Bronchial epithelial cell (primary cell): ENCODE results near the gene EEF2. TPM values are rescaled to one million over a fixed set of nuclear protein-coding genes. Genes with fewer than 3 reads are reported as not detected.
A peak's percentile ranks its signal among the peaks of the same experiment; 100 is the strongest.

ENCODE experiments used
- DNase-seq: peaks from one replicate; pipeline ENCODE4 v3.0.0-alpha.2; 2010; ENCODE audit warnings: low read depth
- FAIRE-seq: peaks from 2 replicates; lab custom pipeline; 2011; peaks lifted over from hg19 to GRCh38; lab: Jason Lieb, UNC
- H3K27me3 ChIP-seq: 2 replicates; pipeline ENCODE4 v1.5.1; 2011; ENCODE audit warnings: low read length; ENCODE audit not compliant: control insufficient read depth, insufficient read depth
- H3K36me3 ChIP-seq: 2 replicates; pipeline ENCODE4 v1.5.1; 2011; ENCODE audit warnings: low read length; ENCODE audit not compliant: control insufficient read depth, insufficient read depth
- H3K4me3 ChIP-seq: 2 replicates; pipeline ENCODE4 v1.5.1; 2011; ENCODE audit warnings: mild to moderate bottlenecking, low read depth, low read length, control low read depth
- CTCF ChIP-seq: IDR thresholded peaks from 2 replicates; pipeline ENCODE4 v1.5.1; 2011; ENCODE audit warnings: mild to moderate bottlenecking, moderate library complexity, low read length, control low read depth, inconsistent platforms; ENCODE audit not compliant: insufficient read depth, severe bottlenecking
- total RNA-seq: library from RNA; depleted of rRNA; stranded (reverse); fragments of >200 nt; gene quantifications from 2 replicates; pipeline ENCODE4 v1.2.1, GENCODE V29; 2014

EEF2 gene
- total RNA-seq, 1 donor from 2014 or later: 4,680 TPM

DNA sequence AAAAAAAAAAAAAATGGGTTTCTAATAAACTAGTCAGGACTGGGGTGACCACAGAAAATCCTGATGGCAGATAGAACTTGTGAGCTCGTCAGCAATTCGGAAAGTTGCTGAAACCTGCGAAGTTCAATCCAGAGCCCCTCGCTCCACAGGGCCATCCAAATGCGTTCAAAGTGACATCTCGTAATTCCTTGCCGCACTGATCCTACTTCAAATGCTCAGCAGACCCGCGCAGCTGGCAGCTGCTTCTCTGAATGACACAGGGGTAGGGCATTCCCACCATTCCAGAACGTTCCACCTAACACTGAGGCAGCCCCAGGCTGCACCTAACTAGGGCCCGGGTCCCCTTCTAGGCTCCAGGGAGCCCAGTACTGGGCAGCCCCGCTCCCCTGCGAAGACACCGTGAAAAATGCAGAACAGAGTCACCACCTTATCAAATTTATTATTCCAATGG lies 9.6 kb downstream of the EEF2 start:
- DNase-seq (no peak), FAIRE-seq (no peak)
- Histone ChIP-seq H3K36me3 (peaks cover 48% of the 10 kb centered on the region), H3K27me3 (no peaks in the 10 kb centered on the region), H3K4me3 (no peak overlapping the region)
- no peak for TF ChIP-seq CTCF

DNA sequence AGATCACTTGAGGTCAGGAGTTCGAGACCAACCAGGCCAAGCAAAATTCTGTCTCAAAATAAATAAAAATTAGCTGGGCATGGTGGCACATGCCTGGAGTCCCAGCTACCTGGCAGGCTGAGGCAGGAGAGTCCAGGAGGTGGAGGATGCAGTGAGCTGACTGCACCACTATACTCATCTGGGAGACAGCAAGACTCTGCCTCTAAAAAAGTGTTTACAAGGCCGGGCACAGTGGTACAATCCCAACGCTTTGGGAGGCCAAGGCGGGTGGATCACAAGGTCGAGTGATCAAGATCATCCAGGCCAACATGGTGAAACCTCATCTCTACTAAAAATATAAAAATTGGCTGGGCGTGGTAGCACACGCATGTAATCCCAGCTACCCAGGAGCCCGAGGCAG lies 10.1 kb downstream of the EEF2 start:
- no peak for FAIRE-seq
- H3K27me3 ChIP-seq: no peaks in the 10 kb centered on the region
- no peak overlapping the region for H3K4me3 ChIP-seq
- no peak for DNase-seq
- TF ChIP-seq CTCF: no peak
- peaks cover 43% of the 10 kb centered on the region for H3K36me3 ChIP-seq

DNA sequence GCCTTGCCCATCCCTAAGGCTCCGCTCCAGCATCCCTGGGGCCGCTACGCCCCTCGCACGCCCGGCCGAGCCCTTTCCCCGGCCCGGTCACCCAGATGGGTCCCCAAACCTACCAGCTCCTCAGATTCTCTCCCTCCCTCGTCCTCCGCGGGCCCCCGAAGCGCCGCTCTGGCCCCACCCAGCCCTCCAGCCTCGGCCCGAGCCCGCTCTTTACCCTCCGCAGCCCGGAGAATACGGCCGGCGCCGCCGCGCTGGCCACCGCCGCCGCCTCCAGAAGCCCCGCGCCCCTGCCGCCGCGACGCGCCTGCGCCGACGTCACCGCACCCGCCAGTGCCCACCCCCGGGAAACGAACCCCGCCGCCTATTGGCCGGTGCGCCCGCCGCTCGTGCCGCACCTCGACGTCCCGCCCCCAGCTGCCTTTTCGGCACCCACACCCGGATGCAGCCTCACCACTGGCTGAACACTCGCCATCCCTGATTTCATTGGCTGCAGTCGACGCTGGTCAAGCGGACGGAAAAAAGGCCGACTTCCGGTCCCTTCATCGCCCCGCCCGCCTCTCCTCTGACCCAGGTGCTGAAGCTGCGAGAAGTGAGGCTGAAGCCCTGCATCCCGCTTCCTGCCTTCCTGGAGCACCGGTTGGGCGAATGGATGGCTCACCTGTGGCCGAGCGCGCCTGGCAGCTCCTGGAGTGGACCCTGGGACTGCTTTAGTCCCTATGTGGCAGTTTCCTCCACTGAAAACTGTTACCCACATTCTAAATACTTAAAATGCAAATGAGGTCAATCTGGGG lies 14.3 kb downstream of the EEF2 start, which contains the start of gene DAPK3:
Gene DAPK3 (minus strand): TSS at position 292 of the 791 bp plus-strand sequence. CDS start 1,364 bp downstream, outside the sequence.
- Histone ChIP-seq H3K4me3 (peak within 1 kb of the TSS; percentile 96), H3K27me3 (no peaks in the 10 kb centered on the region), H3K36me3 (peaks cover 24% of the 10 kb centered on the region)
- TF ChIP-seq CTCF: no peak
- peak; percentile 96 for DNase-seq
- FAIRE-seq: no peak

DNA sequence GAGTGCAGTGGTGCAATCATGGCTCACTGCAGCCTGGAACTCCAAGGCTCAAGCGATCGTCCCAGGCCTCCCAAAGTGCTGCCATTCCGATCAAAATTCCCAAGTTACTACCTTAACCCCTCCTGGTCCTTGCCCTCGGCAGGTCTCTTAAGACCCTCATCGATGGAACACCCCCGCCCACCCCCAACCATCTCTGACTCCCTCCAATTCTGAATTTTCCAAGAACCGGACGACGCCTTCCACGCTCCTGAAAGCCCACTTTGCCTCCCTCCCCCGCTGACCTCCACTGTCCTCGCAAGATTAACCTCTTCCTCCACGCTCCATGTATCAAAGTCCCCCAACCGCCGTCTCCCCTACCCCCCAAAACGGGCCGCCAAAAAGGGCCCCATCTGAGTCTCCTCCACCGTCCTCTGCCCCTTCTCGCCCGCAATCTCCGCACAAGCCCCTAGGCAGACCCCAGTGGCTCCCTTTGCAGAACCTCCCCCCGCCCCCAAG lies 14.9 kb downstream of the EEF2 start:
- no peak for TF ChIP-seq CTCF
- Histone ChIP-seq H3K36me3 (peaks cover 24% of the 10 kb centered on the region), H3K4me3 (peak overlapping the region; percentile 96), H3K27me3 (no peaks in the 10 kb centered on the region)
- FAIRE-seq: no peak
- DNase-seq: no peak

DNA sequence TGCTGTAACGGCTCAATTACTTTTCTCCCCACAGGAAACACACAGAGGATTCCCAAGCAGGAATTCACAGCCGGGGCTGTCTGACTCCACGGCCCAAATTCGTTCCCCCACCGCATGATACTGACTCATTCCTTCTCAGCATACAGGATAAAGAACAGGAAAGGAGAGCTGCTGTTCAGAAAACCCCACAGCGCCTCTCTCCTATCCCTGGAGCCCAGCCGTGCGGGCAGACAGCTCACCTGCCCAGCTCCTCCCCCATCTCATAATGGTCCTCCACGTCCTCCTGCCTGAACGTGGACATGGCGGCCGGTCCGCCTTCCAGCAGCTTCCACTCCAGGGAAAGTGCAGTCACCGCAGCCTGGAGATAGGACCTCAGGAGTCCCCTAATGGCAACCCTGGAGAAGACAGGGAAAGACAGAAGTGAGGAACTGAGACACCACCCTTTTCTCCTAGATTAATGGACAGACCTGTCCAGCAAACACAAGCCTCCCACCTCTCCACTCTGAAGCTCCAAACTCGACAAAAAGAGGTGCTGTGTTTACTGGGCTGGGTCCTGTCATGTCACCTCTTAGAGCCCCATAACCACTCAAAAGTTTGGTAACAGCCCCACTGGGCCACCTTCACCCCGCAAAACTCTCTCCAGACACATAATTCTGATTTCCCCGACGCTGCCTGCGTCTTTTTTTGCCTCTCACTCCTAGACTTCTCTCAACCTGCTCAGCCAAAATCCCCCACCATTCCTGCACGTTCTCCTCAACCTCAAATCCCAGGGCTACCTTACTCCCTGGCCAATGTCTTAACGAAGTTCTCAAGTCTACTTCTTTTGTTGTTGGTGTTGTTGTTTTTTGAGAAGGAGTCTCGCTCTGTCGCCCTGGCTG lies 15.6 kb downstream of the EEF2 start:
- Histone ChIP-seq H3K4me3 (peak overlapping the region; percentile 96), H3K36me3 (peaks cover 24% of the 10 kb centered on the region), H3K27me3 (no peaks in the 10 kb centered on the region)
- DNase-seq: peak; percentile 94
- TF ChIP-seq CTCF: peak; percentile 20
- peak; percentile 68 for FAIRE-seq
